B cell (primary cell): ENCODE measurements around the gene IL20. TPM values are rescaled to one million over a fixed set of nuclear protein-coding genes. Genes with fewer than 3 reads are reported as not detected.

Experiments used
- ATAC-seq: fragments of 200-7000 bp; cut with Tn5 transposase; one replicate; pipeline ENCODE4 v1.10.0; 2021; ENCODE audit warnings: low read depth, mild to moderate bottlenecking, moderate number of reproducible peaks, moderate library complexity
- CTCF ChIA-PET: fragments of 350-600 bp; sonication (Branson Sonifier 250); formaldehyde crosslinking; loops from one replicate; lab custom pipeline; 2021; ENCODE audit warnings: antibody characterized with exemption, inconsistent platforms; lab: Charles Lee
- POLR2A ChIA-PET: fragments of 350-600 bp; sonication (Branson Sonifier 250); formaldehyde crosslinking; loops from one replicate; lab custom pipeline; 2021; ENCODE audit warnings: antibody characterized with exemption; lab: Charles Lee
- DNase-seq: peaks from one replicate; pipeline ENCODE4 v3.0.0; 2013
- H2AFZ ChIP-seq: 2 replicates; pipeline ENCODE4 v1.6.1; 2012; ENCODE audit warnings: mild to moderate bottlenecking, low read depth, low read length; ENCODE audit not compliant: insufficient read depth, poor library complexity, severe bottlenecking
- H3K27ac ChIP-seq, 2 donors: 1 replicate in 1 of 2; 2 replicates in 1 of 2; pipeline ENCODE4 v1.5.1; 2012 to 2013; ENCODE audit warnings: low read length in 2 of 2, mild to moderate bottlenecking in 2 of 2, moderate library complexity in 1 of 2
- H3K27me3 ChIP-seq, 4 experiments: fragments of 200-600 bp in 1 of 4; sonication (generic) in 1 of 4; replicated peaks in 1 of 4; 1 replicate in 2 of 4; 2 replicates in 2 of 4; pipeline versions ENCODE4 v1.6.1 to v1.7.0; 2013 to 2016; ENCODE audit warnings: low read length in 3 of 4, mild to moderate bottlenecking in 2 of 4, mixed read lengths in 1 of 4, moderate library complexity in 1 of 4; ENCODE audit not compliant: insufficient read depth in 4 of 4, control insufficient read depth in 3 of 4; ENCODE audit errors: control extremely low read depth in 1 of 4
- H3K36me3 ChIP-seq, 2 experiments: replicated peaks in 1 of 2; 1 replicate in 1 of 2; 2 replicates in 1 of 2; pipeline versions ENCODE4 v1.6.1 to v1.7.1; 2013; ENCODE audit warnings: low read length in 1 of 2; ENCODE audit not compliant: insufficient read depth in 2 of 2, control insufficient read depth in 1 of 2; ENCODE audit errors: control extremely low read depth in 1 of 2, extremely low read depth in 1 of 2
- H3K4me1 ChIP-seq, 2 donors: fragments of 200-600 bp in 1 of 2; sonication (generic) in 1 of 2; 1 replicate in 1 of 2; 2 replicates in 1 of 2; pipeline versions ENCODE4 v1.5.1 to v1.6.1; 2013 to 2017; ENCODE audit warnings: low read length in 2 of 2; ENCODE audit not compliant: control insufficient read depth in 2 of 2, insufficient read depth in 2 of 2
- H3K4me2 ChIP-seq: replicated peaks from 2 replicates; pipeline ENCODE3; 2012; ENCODE audit warnings: mild to moderate bottlenecking, low read depth, low read length; ENCODE audit not compliant: poor library complexity, severe bottlenecking
- H3K4me3 ChIP-seq, 5 experiments: fragments of 200-600 bp in 1 of 5; sonication (generic) in 1 of 5; 1 replicate in 3 of 5; 2 replicates in 2 of 5; pipeline versions ENCODE4 v1.5.1 to v1.7.0; 2011 to 2016; ENCODE audit warnings: low read length in 4 of 5, mild to moderate bottlenecking in 4 of 5, low read depth in 2 of 5, control low read depth in 1 of 5, moderate library complexity in 1 of 5; ENCODE audit not compliant: insufficient read depth in 1 of 5; ENCODE audit errors: control extremely low read depth in 1 of 5, extremely low read depth in 1 of 5
- H3K79me2 ChIP-seq: fragments of 200-600 bp; sonication (generic); one replicate; pipeline ENCODE4 v1.6.0; 2016; ENCODE audit warnings: low read length; ENCODE audit not compliant: control insufficient read depth, insufficient read depth
- H3K9ac ChIP-seq: fragments of 200-600 bp; sonication (generic); 2 replicates; pipeline ENCODE4 v1.6.1; 2017; ENCODE audit warnings: mild to moderate bottlenecking, low read length, moderate library complexity
- H3K9me3 ChIP-seq, 3 donors: one replicate each; pipeline versions ENCODE4 v1.6.1 to v1.7.1; 2013; ENCODE audit warnings: low read length in 2 of 3; ENCODE audit not compliant: control insufficient read depth in 2 of 3, insufficient read depth in 1 of 3; ENCODE audit errors: control extremely low read depth in 1 of 3
- H4K20me1 ChIP-seq: 2 replicates; pipeline ENCODE4 v1.6.0; 2012; ENCODE audit warnings: mild to moderate bottlenecking, low read length; ENCODE audit not compliant: insufficient read depth, control insufficient read depth, poor library complexity, severe bottlenecking
- H3K27ac Mint-ChIP-seq: one replicate; pipeline ENCODE4 v1.8.0; 2021; ENCODE audit warnings: mixed read lengths
- H3K27me3 Mint-ChIP-seq: one replicate; pipeline ENCODE4 v1.8.0; 2021; ENCODE audit warnings: mixed read lengths
- H3K4me1 Mint-ChIP-seq: one replicate; pipeline ENCODE4 v1.8.0; 2021; ENCODE audit warnings: mixed read lengths
- H3K4me3 Mint-ChIP-seq: one replicate; pipeline ENCODE4 v1.8.0; 2021; ENCODE audit warnings: mixed read lengths
- H3K9me3 Mint-ChIP-seq: one replicate; pipeline ENCODE4 v1.8.0; 2022; ENCODE audit warnings: mixed read lengths; ENCODE audit not compliant: insufficient read depth
- EZH2 ChIP-seq: IDR thresholded peaks from 2 replicates; pipeline ENCODE4 v1.6.1; 2012; ENCODE audit warnings: borderline replicate concordance, low read depth, mild to moderate bottlenecking, moderate library complexity, low read length; ENCODE audit not compliant: insufficient read depth, poor library complexity, severe bottlenecking
- WGBS: methylation state at CpG from one replicate; pipeline ENCODE4 v1.1.5; 2013; ENCODE audit warnings: missing lambda C conversion rate; ENCODE audit not compliant: insufficient coverage; 5-methylcytosine and 5-hydroxymethylcytosine counted together
- intact Hi-C: fragments of 100-400 bp; cut with micrococcal nuclease; formaldehyde crosslinking; loops from one replicate; pipeline ENCODE4 v1.10.0; 2022
- polyA plus RNA-seq: library from polyadenylated mRNA; depleted of rRNA; stranded (reverse); fragments of >200 nt; gene quantifications from 2 replicates; pipeline ENCODE4 v1.2.3, GENCODE V29; 2012
- total RNA-seq, 2 donors: library from RNA; stranded (reverse); fragments of 120-200 nt in 1 of 2; gene quantifications; 1 replicate in 1 of 2; 2 replicates in 1 of 2; pipeline versions ENCODE4 v1.2.3 to v1.2.4, GENCODE V29; 2013 to 2022
- TF ChIP-seq, protein P1 (sequence below): fragments of 200-600 bp; IDR thresholded peaks from one replicate; pipeline ENCODE4 v1.8.0; 2022; ENCODE audit warnings: antibody characterized with exemption, mild to moderate bottlenecking

Gene IL20
- total and polyA plus RNA-seq, 2 donors (not counting 1 experiment from before 2014, with no cell fraction given), result not detected

DNA sequence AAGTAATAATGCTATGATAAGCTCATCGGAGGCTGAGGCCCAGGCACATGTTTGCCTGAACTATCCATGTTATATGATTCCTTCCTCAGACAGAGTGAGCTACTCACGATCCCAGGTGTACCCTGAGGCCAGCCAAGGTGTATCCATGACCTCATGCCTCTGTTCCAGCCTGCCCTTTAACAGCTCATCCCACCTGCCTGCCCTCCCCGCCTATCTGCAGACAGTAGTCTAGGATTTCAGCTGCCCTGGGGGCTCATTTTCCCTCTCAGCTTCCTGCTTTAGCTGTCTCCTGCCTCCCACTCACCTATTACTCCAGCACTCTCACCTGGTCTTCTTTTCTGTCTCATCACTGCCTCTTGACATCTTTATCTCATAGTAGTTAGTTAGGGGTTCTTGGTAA is 29.9 kb downstream of the IL20 start:
- Mint-ChIP-seq H3K4me3 (no peak overlapping the region), H3K27ac (no peak overlapping the region), H3K4me1 (peaks cover 24% of the 10 kb centered on the region), H3K9me3 (no peaks in the 10 kb centered on the region), H3K27me3 (no peaks in the 10 kb centered on the region)
- Histone ChIP-seq H2AFZ (no peak overlapping the region), H3K9ac (no peak overlapping the region), H3K4me3 (no peak overlapping the region), H3K27me3 (no peaks in the 10 kb centered on the region), H3K4me2 (no peak overlapping the region), H3K36me3 (no peaks in the 10 kb centered on the region), H3K9me3 (no peaks in the 10 kb centered on the region), H3K4me1 (peaks cover 5 to 9% of the 10 kb centered on the region in 2 donors), H3K27ac (no peak overlapping the region), H3K79me2 (no peaks in the 10 kb centered on the region), H4K20me1 (no peaks in the 10 kb centered on the region)
- TF ChIP-seq, protein P1, sequence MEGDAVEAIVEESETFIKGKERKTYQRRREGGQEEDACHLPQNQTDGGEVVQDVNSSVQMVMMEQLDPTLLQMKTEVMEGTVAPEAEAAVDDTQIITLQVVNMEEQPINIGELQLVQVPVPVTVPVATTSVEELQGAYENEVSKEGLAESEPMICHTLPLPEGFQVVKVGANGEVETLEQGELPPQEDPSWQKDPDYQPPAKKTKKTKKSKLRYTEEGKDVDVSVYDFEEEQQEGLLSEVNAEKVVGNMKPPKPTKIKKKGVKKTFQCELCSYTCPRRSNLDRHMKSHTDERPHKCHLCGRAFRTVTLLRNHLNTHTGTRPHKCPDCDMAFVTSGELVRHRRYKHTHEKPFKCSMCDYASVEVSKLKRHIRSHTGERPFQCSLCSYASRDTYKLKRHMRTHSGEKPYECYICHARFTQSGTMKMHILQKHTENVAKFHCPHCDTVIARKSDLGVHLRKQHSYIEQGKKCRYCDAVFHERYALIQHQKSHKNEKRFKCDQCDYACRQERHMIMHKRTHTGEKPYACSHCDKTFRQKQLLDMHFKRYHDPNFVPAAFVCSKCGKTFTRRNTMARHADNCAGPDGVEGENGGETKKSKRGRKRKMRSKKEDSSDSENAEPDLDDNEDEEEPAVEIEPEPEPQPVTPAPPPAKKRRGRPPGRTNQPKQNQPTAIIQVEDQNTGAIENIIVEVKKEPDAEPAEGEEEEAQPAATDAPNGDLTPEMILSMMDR, result no peak
- no peak for TF ChIP-seq EZH2
- intact Hi-C loops, result loop anchor here (5.0 kb wide), 1 partner anchor 37 kb away; no protein-coding TSS in a partner anchor
- 88% methylated on average over 3 of the region's 3 CpGs for WGBS
- POLR2A ChIA-PET, result no interaction called here
- ATAC-seq (no peak), DNase-seq (no peak)
- CTCF ChIA-PET, result interaction anchor here (1.0 to 2.4 kb wide), 4 partner anchors 14 to 88 kb away, joined by 3 to 9 read pairs (median 6); no protein-coding TSS in a partner anchor

DNA sequence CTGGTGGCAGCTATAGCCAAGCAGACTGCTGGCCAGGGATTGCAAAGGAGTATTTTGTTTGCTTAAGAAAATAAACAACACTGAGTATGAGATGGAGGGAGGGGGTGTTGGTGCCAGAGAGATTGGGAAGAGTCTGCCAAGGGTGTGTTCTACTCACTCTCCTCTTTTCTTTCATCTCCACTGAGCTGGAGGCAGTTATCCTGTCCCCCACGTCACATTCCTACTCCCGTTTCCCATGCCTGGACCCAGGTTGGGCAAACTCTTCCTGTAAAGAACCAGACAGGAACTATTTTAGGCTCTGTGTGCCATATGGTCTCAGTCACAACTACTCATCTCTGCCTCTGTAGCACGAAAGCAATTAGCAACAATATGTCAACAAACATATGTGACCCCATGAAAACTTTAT is 30.4 kb downstream of the IL20 start:
- WGBS, result 77% methylated on average over 3 of the region's 3 CpGs
- Mint-ChIP-seq H3K27ac (no peak overlapping the region), H3K9me3 (no peaks in the 10 kb centered on the region), H3K4me1 (peaks cover 24% of the 10 kb centered on the region), H3K27me3 (no peaks in the 10 kb centered on the region), H3K4me3 (no peak overlapping the region)
- no peaks in the 10 kb centered on the region for H3K27me3 ChIP-seq
- H3K36me3 ChIP-seq, result no peaks in the 10 kb centered on the region
- ChIA-PET POLR2A (no interaction called here), CTCF (interaction anchor here (0.7 to 2.4 kb wide), 3 partner anchors 12 to 17 kb away, joined by 3 to 9 read pairs (median 8); no protein-coding TSS in a partner anchor)
- H4K20me1 ChIP-seq, result peaks cover 4% of the 10 kb centered on the region
- H3K4me3 ChIP-seq, result no peak overlapping the region
- H3K4me1 ChIP-seq, result peaks cover 4 to 5% of the 10 kb centered on the region in 2 donors
- H2AFZ ChIP-seq, result no peak overlapping the region
- H3K79me2 ChIP-seq, result no peaks in the 10 kb centered on the region
- no peak overlapping the region for H3K9ac ChIP-seq
- DNase-seq (no peak), ATAC-seq (no peak)
- intact Hi-C loops, result loop anchor here (5.0 kb wide), 1 partner anchor 36 kb away; no protein-coding TSS in a partner anchor
- no peak overlapping the region for H3K4me2 ChIP-seq
- no peak overlapping the region for H3K27ac ChIP-seq
- TF ChIP-seq, protein P1, result no peak
- TF ChIP-seq EZH2, result no peak
- no peaks in the 10 kb centered on the region for H3K9me3 ChIP-seq
